ENCODE data around the gene XXYLT1.
"Not testable (repeated sequence)": the region's sequence is repeated elsewhere in the genome, so short reads cannot be mapped to it uniquely, and the experiment has no call there.

XXYLT1 gene

GRCh38 chr3:195226900-195227447, 44.0 kb downstream of the XXYLT1 start:
- no peak for DNase-seq (ENCODE audit: low read depth)

GRCh38 chr3:195226445-195226844, 44.5 kb downstream of the XXYLT1 start:
- no peak for DNase-seq (ENCODE audit: low read depth)

- no peak for DNase-seq (ENCODE audit: low read depth)
Measured at GRCh38 chr3:195224980-195225580, 45.9 kb downstream of the XXYLT1 start.

GRCh38 chr3:195224156-195224979, 46.6 kb downstream of the XXYLT1 start:
- DNase-seq (ENCODE audit: low read depth): no peak

DNA sequence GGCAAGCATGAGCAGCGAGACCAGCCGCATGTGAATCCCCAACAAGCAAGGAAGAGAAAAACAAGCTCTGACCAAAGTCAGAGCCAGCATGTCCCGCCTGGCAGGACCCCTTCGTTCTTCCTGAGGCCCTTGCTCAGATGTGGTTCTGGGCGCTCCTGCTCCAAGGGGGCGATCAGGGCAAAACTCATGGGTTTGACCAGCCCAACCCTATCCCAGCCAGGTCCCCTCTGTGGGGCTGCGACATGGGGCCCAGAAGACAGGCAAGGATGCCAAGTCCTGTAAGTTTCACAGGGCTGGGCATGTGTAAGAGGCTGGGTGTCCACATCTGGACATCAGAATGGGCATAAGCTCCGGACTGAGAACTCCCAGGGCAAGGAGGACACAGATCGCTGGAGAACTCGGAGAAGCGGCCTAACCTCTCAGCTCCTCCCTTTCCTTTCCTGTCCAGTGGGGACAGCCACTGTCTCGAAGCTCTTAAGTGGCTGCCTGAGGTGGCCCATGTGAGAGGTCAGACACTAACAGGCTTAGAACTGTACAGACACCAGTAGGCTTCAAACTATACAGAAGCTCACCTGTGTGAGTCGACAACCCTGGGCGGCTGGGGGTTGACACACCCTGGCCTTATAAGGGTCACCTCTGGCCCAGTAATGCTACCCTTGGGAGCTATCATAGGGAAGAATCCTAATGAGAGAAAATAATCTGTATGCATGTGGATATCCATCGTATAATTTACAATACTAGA, 48.9 kb downstream of the XXYLT1 start:
- DNase-seq (ENCODE audit: low read depth): no peak

DNA sequence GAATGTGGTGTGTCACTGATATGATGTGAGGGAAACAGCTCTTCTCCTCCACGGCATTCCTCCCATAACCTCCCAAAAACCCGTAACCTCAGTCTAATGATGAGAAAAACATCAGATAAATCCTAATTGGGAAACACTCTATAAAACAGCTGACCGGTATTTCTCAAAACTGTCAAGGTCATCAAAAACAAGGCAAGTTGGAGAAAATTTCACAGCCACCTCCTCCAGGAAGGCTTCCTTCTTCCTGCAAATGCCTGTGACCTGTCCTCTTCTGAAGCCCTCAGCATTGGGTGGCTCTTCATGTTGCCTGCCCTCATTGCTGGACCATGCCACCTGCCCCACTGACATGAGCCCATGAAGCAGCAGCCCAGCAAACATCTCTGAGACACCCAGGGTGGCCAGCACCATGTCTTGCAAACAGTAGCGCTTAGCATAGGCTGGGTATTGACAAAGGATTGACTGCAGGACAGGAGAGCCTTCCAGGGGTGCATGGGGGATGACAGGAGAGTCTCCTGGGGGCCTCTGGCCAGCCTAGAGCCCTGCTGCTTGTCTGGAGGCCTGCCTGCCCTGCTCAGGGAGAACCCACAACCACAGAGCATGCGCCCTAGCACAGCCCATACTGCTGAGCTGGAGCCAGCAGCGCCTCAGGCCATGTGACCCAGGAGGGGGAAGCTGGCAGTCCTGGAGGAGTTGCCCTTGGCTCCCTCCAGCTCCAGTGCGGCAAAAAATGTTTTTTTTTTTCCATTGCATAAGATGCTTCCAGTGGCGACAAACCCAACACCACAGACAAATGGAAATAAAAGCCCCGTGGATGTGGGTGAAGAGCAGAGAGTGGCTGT, 49.7 kb downstream of the XXYLT1 start:
- DNase-seq (ENCODE audit: low read depth): no peak

GRCh38 chr3:195219351-195220230, 51.4 kb downstream of the XXYLT1 start:
- DNase-seq (ENCODE audit: low read depth): no peak

GRCh38 chr3:195218331-195218730, 52.6 kb downstream of the XXYLT1 start:
- DNase-seq (ENCODE audit: low read depth): not testable (repeated sequence)

- DNase-seq (ENCODE audit: low read depth): not testable (repeated sequence)
Measured at GRCh38 chr3:195215576-195215975, 55.4 kb downstream of the XXYLT1 start.

DNA sequence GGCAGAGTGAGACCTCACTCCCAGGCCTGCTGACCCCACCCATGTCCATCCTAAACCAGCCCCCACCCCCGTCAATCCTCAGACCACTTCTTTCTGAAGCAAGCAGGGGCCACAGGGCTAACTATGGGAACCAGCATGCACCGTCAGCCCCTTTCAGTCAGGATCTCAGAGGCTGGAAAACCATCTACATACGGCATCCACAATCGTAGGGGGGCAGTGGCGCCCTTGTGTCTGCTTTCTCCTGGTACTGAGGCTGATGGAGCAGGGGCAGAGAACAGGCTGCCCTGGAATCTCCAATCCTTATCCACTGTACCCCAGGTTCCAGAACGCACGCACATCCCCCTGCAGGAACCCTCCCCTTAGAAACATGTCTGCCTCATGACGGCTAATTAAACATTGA, 56.6 kb downstream of the XXYLT1 start:
- DNase-seq (ENCODE audit: low read depth): no peak

GRCh38 chr3:195213639-195214315, 57.2 kb downstream of the XXYLT1 start:
- DNase-seq (ENCODE audit: low read depth): no peak

GRCh38 chr3:195212749-195213375, 58.1 kb downstream of the XXYLT1 start:
- DNase-seq (ENCODE audit: low read depth): no peak

- no peak for DNase-seq (ENCODE audit: low read depth)
Measured at GRCh38 chr3:195212033-195212748, 58.8 kb downstream of the XXYLT1 start.

- DNase-seq (ENCODE audit: low read depth): no peak
Measured at GRCh38 chr3:195210266-195210973, 60.5 kb downstream of the XXYLT1 start.

DNA sequence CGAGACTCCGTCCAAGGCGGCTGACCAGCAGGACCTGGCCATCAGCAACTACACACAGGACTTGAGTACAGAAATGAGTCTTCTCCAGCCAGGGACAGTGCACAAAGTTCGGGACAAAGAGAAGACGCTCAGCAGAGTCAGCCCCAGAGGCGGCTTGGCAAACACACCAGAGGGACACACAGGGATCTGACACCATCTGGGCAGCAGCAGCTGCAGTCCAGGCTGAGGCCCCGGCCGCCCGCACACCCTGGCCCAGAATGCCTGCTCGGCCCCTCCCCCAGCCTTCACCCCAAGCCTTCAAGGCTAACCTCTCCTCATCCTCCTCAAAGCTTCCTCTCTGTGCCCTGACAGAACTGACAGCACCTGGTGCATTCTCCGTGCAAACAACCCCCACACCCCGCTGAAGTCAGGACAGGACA, 61.1 kb downstream of the XXYLT1 start:
- DNase-seq (ENCODE audit: low read depth): no peak

GRCh38 chr3:195209083-195209846, 61.7 kb downstream of the XXYLT1 start:
- no peak for DNase-seq (ENCODE audit: low read depth)

- DNase-seq (ENCODE audit: low read depth): no peak
Measured at GRCh38 chr3:195208631-195209030, 62.3 kb downstream of the XXYLT1 start.

DNA sequence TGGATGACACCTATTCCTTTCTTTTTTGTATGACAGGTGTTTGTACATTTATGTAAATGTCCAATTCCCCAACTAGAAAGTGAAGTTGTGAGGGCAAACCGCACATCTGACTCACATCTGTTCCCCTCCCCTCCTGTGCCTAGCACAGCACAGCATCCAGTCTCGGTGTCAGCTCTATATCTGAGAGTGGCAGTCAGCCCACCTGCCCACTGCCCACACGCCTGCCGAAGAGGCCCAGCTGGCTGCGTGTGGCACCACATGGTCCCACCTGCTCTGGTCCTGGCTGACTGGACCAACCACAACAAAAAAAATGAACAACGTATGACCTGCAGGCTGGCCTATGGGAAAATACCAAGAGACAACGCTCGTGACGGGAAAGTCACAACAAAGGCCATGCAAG, 62.8 kb downstream of the XXYLT1 start:
- no peak for DNase-seq (ENCODE audit: low read depth)
